Neural cell (in vitro differentiated cells): Measurements from ENCODE around the gene ALKBH6. TPM values are rescaled to one million over a fixed set of nuclear protein-coding genes. Genes with fewer than 3 reads are reported as not detected.
"Not testable (repeated sequence)": the region's sequence is repeated elsewhere in the genome, so short reads cannot be mapped to it uniquely, and the experiment has no call there.

ENCODE experiments used
- H2AFZ ChIP-seq: fragments of 200-600, 300-800 bp; sonication (generic), shearing (Covaris generic); 2 replicates; pipeline ENCODE4 v1.6.0; 2014; ENCODE audit warnings: low read depth, mild to moderate bottlenecking, antibody characterized with exemption, low read length, moderate library complexity
- H3F3A ChIP-seq: fragments of 200-600 bp; shearing (Covaris generic); 2 replicates; pipeline ENCODE4 v1.6.1; 2016; ENCODE audit warnings: mild to moderate bottlenecking, moderate library complexity, mixed read lengths, antibody characterized with exemption, low read length; ENCODE audit not compliant: insufficient read depth, poor library complexity, severe bottlenecking
- H3K27ac ChIP-seq: fragments of 200-600, 300-800 bp; sonication (generic), shearing (Covaris generic); 2 replicates; pipeline ENCODE4 v1.5.1; 2014; ENCODE audit warnings: mild to moderate bottlenecking, low read length, moderate library complexity
- H3K27me3 ChIP-seq: fragments of 300-800, 200-600 bp; sonication (generic), shearing (Covaris generic); 2 replicates; pipeline ENCODE4 v1.6.0; 2014; ENCODE audit warnings: mild to moderate bottlenecking, low read depth, low read length, moderate library complexity; ENCODE audit not compliant: insufficient read depth
- H3K36me3 ChIP-seq: fragments of 300-800, 200-600 bp; sonication (generic), shearing (Covaris generic); 2 replicates; pipeline ENCODE4 v1.5.1; 2014; ENCODE audit warnings: mild to moderate bottlenecking, antibody characterized with exemption, low read length, moderate library complexity; ENCODE audit not compliant: insufficient read depth
- H3K4me2 ChIP-seq: fragments of 300-800, 200-600 bp; sonication (generic), shearing (Covaris generic); 2 replicates; pipeline ENCODE4 v1.6.0; 2014; ENCODE audit warnings: mild to moderate bottlenecking, low read length
- H3K4me3 ChIP-seq: fragments of 300-800, 200-600 bp; sonication (generic), shearing (Covaris generic); 2 replicates; pipeline ENCODE4 v1.5.1; 2014; ENCODE audit warnings: mild to moderate bottlenecking, low read length, moderate library complexity
- H3K79me2 ChIP-seq: fragments of 200-600 bp; shearing (Covaris generic); replicated peaks from 2 replicates; pipeline ENCODE4 v1.6.0; 2014; ENCODE audit warnings: mild to moderate bottlenecking, low read length, moderate library complexity; ENCODE audit not compliant: insufficient read depth
- H3K9ac ChIP-seq: fragments of 300-800, 200-600 bp; sonication (generic), shearing (Covaris generic); 2 replicates; pipeline ENCODE4 v1.6.1; 2016; ENCODE audit warnings: mild to moderate bottlenecking, low read length, mixed read lengths
- H3K9me2 ChIP-seq: fragments of 200-600 bp; shearing (Covaris generic); 2 replicates; pipeline ENCODE4 v1.6.1; 2016; ENCODE audit warnings: mild to moderate bottlenecking, low read length, mixed read lengths; ENCODE audit not compliant: insufficient read depth
- H3K9me3 ChIP-seq: fragments of 200-600, 300-800 bp; sonication (generic), shearing (Covaris generic); 2 replicates; pipeline ENCODE4 v1.6.1; 2016; ENCODE audit warnings: mild to moderate bottlenecking, mixed run types, low read length, moderate library complexity, mixed read lengths
- H4K20me1 ChIP-seq: fragments of 200-600 bp; shearing (Covaris generic); 2 replicates; pipeline ENCODE4 v1.6.1; 2016; ENCODE audit warnings: mild to moderate bottlenecking, mixed run types; ENCODE audit not compliant: insufficient read depth
- CTCF ChIP-seq: fragments of 450-650 bp; IDR thresholded peaks from 2 replicates; pipeline ENCODE4 v1.5.1; 2014; ENCODE audit warnings: antibody characterized with exemption, mild to moderate bottlenecking, moderate library complexity; ENCODE audit not compliant: poor library complexity, severe bottlenecking
- EP300 ChIP-seq: fragments of 450-650 bp; conservative IDR thresholded peaks from 2 replicates; pipeline ENCODE4 v1.6.1; 2014; ENCODE audit warnings: antibody characterized with exemption, mild to moderate bottlenecking, moderate library complexity; ENCODE audit not compliant: poor library complexity, severe bottlenecking
- EZH2 ChIP-seq: fragments of 200-600, 300-800 bp; shearing (Covaris generic), sonication (generic); IDR thresholded peaks from 2 replicates; pipeline ENCODE4 v1.6.1; 2014; ENCODE audit warnings: antibody characterized with exemption, low read length, borderline replicate concordance, mild to moderate bottlenecking; ENCODE audit not compliant: insufficient read depth, poor library complexity, severe bottlenecking
- MXI1 ChIP-seq: fragments of 450-650 bp; conservative IDR thresholded peaks from 2 replicates; pipeline ENCODE4 v1.6.1; 2014; ENCODE audit warnings: antibody characterized with exemption, mild to moderate bottlenecking; ENCODE audit not compliant: poor library complexity, severe bottlenecking
- POLR2AphosphoS5 ChIP-seq: IDR thresholded peaks from 2 replicates; pipeline ENCODE4 v1.6.1; 2012
- RAD21 ChIP-seq: fragments of 450-650 bp; conservative IDR thresholded peaks from 2 replicates; pipeline ENCODE4 v1.6.1; 2014; ENCODE audit warnings: antibody characterized with exemption, mild to moderate bottlenecking, moderate library complexity
- REST ChIP-seq: IDR thresholded peaks from 2 replicates; pipeline ENCODE4 v1.6.1; 2012; ENCODE audit warnings: borderline replicate concordance
- SMC3 ChIP-seq: fragments of 450-650 bp; conservative IDR thresholded peaks from 2 replicates; pipeline ENCODE4 v1.6.1; 2014; ENCODE audit warnings: antibody characterized with exemption, mild to moderate bottlenecking, moderate library complexity; ENCODE audit not compliant: poor library complexity
- TAF1 ChIP-seq: IDR thresholded peaks from 2 replicates; pipeline ENCODE4 v1.6.1; 2012; ENCODE audit warnings: low read depth
- polyA plus RNA-seq: library from polyadenylated mRNA; depleted of rRNA; stranded (reverse); fragments of >200 nt; gene quantifications from 2 replicates; pipeline ENCODE4 v1.2.3, GENCODE V29; 2014

The ALKBH6 gene
- polyA plus RNA-seq, 1 donor from 2014 or later, result 45.6 TPM

- Histone ChIP-seq H3K9me3 (no peaks in the 10 kb centered on the region), H3K27me3 (no peaks in the 10 kb centered on the region), H3K9me2 (no peaks in the 10 kb centered on the region), H3K27ac (no peak overlapping the region), H3K4me2 (no peak overlapping the region), H3K79me2 (no peaks in the 10 kb centered on the region), H3F3A (no peaks in the 10 kb centered on the region), H3K9ac (no peak overlapping the region), H2AFZ (no peak overlapping the region), H3K4me3 (no peak overlapping the region), H3K36me3 (no peaks in the 10 kb centered on the region), H4K20me1 (no peaks in the 10 kb centered on the region)
- no peak for TF ChIP-seq RAD21
- no peak for TF ChIP-seq TAF1
- no peak for TF ChIP-seq POLR2AphosphoS5
- TF ChIP-seq CTCF, result no peak
- no peak for TF ChIP-seq SMC3
- no peak for TF ChIP-seq REST
- no peak for TF ChIP-seq EP300
- no peak for TF ChIP-seq EZH2
- no peak for TF ChIP-seq MXI1
Measured at GRCh38 chr19:36043952-36044351, 29.9 kb upstream of the ALKBH6 start.

DNA sequence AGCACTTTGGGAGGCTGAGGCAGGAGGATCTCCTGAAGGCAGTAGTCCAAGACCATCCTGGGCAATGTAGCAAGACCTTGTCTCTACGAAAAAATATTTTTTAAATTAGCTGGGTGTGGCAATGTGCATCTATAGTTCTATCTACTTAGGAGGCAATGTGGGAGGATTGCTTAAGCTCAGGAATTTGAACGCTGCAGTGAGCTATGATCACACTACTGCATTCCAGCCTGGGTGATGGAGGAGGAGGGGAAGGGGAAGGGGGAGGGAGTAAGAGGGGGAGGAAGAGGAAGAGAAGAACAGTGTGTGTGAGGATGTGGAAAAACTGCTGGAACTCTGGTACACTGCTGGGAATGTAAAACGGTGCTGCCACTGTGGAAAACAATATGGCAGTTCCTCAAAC lies 27.8 kb upstream of the ALKBH6 start:
- Histone ChIP-seq H4K20me1 (no peaks in the 10 kb centered on the region), H3K27ac (no peak overlapping the region), H3K27me3 (no peaks in the 10 kb centered on the region), H3F3A (no peaks in the 10 kb centered on the region), H3K4me3 (no peak overlapping the region), H3K9me2 (no peaks in the 10 kb centered on the region), H3K4me2 (no peak overlapping the region), H3K9me3 (no peaks in the 10 kb centered on the region), H2AFZ (no peak overlapping the region), H3K36me3 (no peaks in the 10 kb centered on the region), H3K79me2 (no peaks in the 10 kb centered on the region), H3K9ac (no peak overlapping the region)
- TF ChIP-seq SMC3, result no peak
- TF ChIP-seq CTCF, result no peak
- TF ChIP-seq EZH2, result no peak
- no peak for TF ChIP-seq TAF1
- TF ChIP-seq RAD21, result no peak
- no peak for TF ChIP-seq EP300
- TF ChIP-seq REST, result no peak
- TF ChIP-seq MXI1, result no peak
- TF ChIP-seq POLR2AphosphoS5, result no peak

GRCh38 chr19:36041092-36041491 lies 27.1 kb upstream of the ALKBH6 start:
- not testable (repeated sequence) for H3K27me3 ChIP-seq, H3K9me2 ChIP-seq, H3K4me3 ChIP-seq, H3K9ac ChIP-seq, H3F3A ChIP-seq, H3K27ac ChIP-seq, H4K20me1 ChIP-seq, H2AFZ ChIP-seq, H3K79me2 ChIP-seq, H3K4me2 ChIP-seq, H3K36me3 ChIP-seq, H3K9me3 ChIP-seq
